Dendritic cell treated with granulocyte-macrophage colony-stimulating factor and Interleukin-4, amounts not matched to agents 40 ng/mL and 50 ng/mL, for 4 days (primary cell): Measurements from ENCODE around the gene LBHD2.

Experiments used
- H3K27ac Mint-ChIP-seq: one replicate; pipeline ENCODE4 v1.8.0; 2022; ENCODE audit warnings: mild to moderate bottlenecking, mixed read lengths
- H3K27me3 Mint-ChIP-seq: one replicate; pipeline ENCODE4 v1.8.0; 2022; ENCODE audit warnings: mild to moderate bottlenecking, mixed read lengths
- H3K36me3 Mint-ChIP-seq: one replicate; pipeline ENCODE4 v1.8.0; 2022; ENCODE audit warnings: low read depth, mixed read lengths
- H3K4me1 Mint-ChIP-seq: one replicate; pipeline ENCODE4 v1.8.0; 2022; ENCODE audit warnings: low read depth, mixed read lengths
- H3K4me3 Mint-ChIP-seq: one replicate; pipeline ENCODE4 v1.8.0; 2022; ENCODE audit warnings: mild to moderate bottlenecking, moderate library complexity, mixed read lengths
- H3K9me3 Mint-ChIP-seq: one replicate; pipeline ENCODE4 v1.8.0; 2022; ENCODE audit warnings: mixed read lengths
- intact Hi-C: fragments of 100-400 bp; cut with micrococcal nuclease; formaldehyde crosslinking; loops from one replicate; pipeline ENCODE4 v1.15.0; 2022

LBHD2 gene

DNA sequence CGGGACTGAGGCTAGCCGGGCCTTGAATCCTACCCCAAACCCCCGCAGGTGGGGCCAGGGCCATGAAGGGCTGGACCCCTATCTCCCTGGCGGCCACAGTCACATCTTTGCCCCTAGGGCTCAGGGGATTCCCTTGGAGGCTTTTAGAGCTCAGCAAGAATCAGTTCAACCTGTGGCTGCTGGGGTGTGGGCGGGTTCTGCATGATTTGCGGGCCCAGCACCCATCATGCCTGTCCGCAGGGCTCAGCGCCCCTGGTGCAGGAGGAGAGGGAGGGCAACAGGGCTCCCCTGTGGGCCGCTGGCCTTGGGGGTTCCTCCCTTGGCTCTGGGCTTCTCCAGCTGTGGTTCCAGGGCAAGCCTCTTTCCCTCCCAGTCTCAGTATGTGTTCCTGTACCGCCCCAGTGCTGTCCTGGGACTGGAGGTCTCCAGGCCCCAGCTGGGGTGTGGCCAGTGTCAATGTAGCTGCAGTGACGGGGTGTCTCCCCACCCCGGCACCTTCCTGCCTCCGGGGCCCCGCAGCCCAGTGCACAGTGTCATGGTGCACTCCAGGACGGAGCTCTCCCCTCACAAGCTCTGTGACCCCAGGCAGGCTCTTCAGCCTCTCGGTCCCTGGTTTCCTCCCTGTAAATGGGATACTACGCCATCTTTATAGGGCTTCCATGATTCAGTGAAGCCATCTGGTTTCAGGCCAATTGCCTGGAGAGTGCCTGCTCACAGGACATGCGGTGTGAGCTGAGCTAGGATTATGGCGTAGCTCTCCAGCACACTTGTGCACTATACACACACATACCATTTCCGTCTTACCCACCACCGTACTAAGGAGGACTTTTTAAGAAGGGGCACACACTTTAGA lies 9.9 kb upstream of the LBHD2 start:
- Mint-ChIP-seq H3K4me1 (peaks cover 57% of the 10 kb centered on the region), H3K4me3 (no peak overlapping the region), H3K27me3 (peaks cover 30% of the 10 kb centered on the region), H3K36me3 (no peaks in the 10 kb centered on the region), H3K27ac (peak overlapping the region; percentile 79), H3K9me3 (no peaks in the 10 kb centered on the region)
- intact Hi-C loops: no loop called here

DNA sequence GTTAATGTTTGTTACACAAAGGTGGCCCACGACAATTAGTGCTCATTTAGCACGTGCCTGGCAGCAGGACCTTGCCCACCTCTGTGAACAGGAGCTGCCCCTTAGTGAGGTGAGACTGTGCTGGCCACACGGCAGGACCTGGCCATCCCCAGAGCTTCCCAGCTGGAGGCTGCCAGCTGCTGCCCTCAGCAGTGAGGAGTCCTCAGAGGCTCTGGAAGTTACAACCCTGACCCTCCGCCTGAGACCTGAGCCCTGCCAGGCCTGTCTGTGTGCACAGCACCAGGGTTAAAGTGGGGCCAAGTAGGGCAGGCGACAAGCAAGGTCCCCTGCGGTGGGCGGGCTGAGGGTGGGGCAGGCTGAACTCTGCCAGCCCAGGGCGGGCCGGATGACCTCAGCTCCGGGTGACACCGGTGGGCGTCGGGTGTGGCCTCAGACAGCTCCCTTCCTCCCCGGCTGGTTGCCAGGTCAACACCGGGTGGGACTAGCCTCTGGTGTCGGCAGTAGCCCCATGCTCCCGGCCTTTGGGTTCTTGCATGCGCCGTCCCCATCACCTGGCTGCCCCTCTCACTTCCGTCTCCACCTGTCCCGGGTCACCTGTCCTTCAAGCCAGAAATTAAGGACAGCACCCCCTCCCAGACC lies 9.2 kb upstream of the LBHD2 start:
- H3K4me3 Mint-ChIP-seq: peak overlapping the region; percentile 72
- peak overlapping the region; percentile 79 for H3K27ac Mint-ChIP-seq
- H3K4me1 Mint-ChIP-seq: peaks cover 54% of the 10 kb centered on the region
- H3K9me3 Mint-ChIP-seq: no peaks in the 10 kb centered on the region
- H3K27me3 Mint-ChIP-seq: peaks cover 30% of the 10 kb centered on the region
- no peaks in the 10 kb centered on the region for H3K36me3 Mint-ChIP-seq
- intact Hi-C loops: no loop called here

DNA sequence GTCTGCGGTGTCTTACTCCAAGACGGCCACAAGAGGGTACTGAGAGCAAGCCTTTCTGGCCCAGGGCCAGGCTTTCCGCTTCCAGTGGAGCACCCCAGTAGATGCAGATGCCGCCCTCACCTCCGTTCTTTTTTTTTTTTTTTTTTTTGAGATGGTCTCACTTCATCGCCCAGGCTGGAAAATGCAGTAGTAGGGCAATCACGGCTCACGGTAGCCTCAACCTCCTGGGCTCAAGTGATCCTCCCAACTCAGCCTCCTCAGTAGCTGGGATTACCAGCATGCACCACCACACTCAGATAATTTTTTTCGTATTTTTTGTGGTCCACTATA lies 5.6 kb upstream of the LBHD2 start:
- no peaks in the 10 kb centered on the region for H3K36me3 Mint-ChIP-seq

DNA sequence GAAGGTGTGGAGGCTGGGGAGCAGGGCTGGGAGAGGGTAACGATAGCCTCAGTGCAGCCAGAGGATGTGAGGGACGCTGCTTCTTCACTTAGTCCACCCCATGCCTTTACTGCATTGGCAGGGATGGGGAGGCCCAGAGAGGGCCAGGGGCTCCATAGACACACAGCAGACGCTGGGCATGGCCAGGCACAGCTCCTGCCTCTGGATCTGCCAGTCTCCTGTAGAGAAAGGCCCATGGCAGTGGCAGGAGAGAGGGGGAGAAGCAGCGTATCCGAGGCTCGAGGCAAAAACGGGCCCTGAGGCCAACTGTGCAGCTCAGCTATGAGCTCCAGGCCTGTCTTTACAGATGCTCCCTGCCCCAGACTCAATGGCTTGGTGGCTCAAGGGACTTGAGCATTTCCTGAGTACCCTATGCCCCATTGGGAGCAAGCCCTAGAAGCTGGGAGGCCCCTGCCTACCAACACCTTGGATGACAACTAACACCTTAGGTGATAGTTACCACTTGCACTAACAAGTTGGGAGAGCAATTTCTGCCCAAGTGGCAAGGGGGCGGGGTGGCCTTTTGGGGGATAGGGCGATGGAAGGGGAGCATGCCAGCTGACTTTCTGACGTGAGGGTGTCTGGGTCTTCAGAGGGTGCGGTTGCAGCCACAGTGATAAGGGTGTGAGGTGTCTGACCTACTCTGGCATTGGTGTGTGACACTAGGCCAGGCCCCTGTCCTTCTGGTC lies 5.0 kb upstream of the LBHD2 start:
- no peak overlapping the region for H3K27ac Mint-ChIP-seq

More for the DNA sequence above, 5.6 kb upstream of the LBHD2 start:
- intact Hi-C loops: loop anchor here (1.0 kb wide), 2 partner anchors 107 to 214 kb away; no protein-coding TSS in a partner anchor
- H3K4me3 Mint-ChIP-seq: no peak overlapping the region
- H3K27me3 Mint-ChIP-seq: peaks cover 16% of the 10 kb centered on the region
- no peaks in the 10 kb centered on the region for H3K9me3 Mint-ChIP-seq
- H3K4me1 Mint-ChIP-seq: peaks cover 21% of the 10 kb centered on the region
- H3K27ac Mint-ChIP-seq: no peak overlapping the region

DNA sequence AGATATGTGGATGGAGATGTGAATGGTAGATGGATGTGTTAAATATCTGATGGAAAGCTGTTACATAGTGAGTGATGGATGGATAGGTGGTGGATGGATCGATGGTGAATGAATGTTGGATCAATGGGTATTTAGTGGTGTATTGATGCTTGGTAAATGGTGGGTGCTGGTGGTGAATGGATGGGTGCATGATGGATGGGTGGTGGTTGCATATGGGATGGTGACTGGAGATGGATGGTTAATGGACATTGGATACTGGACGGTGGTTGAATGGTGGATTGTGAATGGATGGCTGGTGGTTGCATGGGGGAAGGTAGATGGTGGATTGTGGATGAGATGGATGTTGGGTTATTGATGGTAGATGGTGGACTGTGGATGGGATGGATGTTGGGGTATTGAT lies 2.1 kb upstream of the LBHD2 start:
- Mint-ChIP-seq H3K4me1 (no peaks in the 10 kb centered on the region), H3K4me3 (no peak overlapping the region), H3K36me3 (no peaks in the 10 kb centered on the region), H3K9me3 (no peaks in the 10 kb centered on the region), H3K27ac (no peak overlapping the region), H3K27me3 (peaks cover 34% of the 10 kb centered on the region)
- intact Hi-C loops: no loop called here

More for the DNA sequence above, 5.0 kb upstream of the LBHD2 start:
- peaks cover 17% of the 10 kb centered on the region for H3K27me3 Mint-ChIP-seq
- H3K4me3 Mint-ChIP-seq: no peak overlapping the region
- H3K9me3 Mint-ChIP-seq: no peaks in the 10 kb centered on the region
- intact Hi-C loops: loop anchor here (1.0 kb wide), 2 partner anchors 106 to 213 kb away; no protein-coding TSS in a partner anchor
- peaks cover 14% of the 10 kb centered on the region for H3K4me1 Mint-ChIP-seq
- no peaks in the 10 kb centered on the region for H3K36me3 Mint-ChIP-seq

DNA sequence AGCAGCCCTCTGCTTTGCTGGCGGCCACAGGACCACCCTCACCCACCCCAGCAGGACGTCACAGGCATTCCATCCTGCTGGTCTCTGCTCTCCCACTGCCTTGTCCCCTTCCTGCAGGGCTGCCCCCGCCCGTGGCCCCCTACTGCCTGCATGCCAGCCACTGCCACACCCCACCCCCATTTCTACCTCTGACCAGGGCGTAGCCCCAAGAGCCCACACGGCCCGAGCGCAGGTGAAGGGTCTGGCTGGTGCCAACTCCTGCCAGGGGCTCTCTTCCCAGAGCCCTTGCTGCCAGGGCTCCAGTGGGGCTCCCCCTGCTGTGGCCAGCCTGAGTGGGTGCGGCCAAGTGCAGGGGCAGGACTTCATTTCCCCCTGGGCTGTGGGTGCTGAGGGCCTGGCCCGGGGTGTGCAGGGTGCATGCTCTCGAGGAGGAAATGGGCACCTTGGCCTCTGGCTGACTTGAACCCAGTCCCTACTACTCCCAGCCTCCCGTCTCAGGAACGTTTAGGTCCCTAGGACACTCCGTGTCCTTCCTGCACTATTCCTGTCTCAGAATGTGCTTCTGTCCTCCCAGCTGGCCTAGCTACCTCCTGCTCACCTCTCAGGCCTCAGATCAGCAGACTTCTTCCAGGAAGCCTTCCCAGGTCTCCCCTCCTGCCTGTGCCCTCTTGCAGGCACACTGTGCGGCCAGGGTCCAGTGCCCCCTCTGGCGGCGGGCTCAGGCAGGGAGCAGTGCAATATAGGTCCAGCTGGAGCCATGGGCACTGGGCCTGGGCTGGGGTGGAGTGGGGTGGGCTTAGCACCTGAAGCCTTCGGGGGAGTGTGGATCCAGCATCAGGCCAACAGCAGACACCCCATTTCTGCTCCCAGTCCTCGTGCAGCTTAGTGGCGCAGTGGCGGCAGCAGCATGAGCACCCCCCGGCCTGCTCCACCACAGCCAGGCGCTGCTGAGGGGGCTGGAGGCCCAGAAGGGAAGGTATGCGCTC lies 1.4 kb downstream of the LBHD2 start:
- peaks cover 43% of the 10 kb centered on the region for H3K27me3 Mint-ChIP-seq
- H3K9me3 Mint-ChIP-seq: no peaks in the 10 kb centered on the region
- H3K27ac Mint-ChIP-seq: no peak overlapping the region
- intact Hi-C loops: no loop called here
- no peak overlapping the region for H3K4me3 Mint-ChIP-seq
- peaks cover 5% of the 10 kb centered on the region for H3K4me1 Mint-ChIP-seq
- no peaks in the 10 kb centered on the region for H3K36me3 Mint-ChIP-seq

DNA sequence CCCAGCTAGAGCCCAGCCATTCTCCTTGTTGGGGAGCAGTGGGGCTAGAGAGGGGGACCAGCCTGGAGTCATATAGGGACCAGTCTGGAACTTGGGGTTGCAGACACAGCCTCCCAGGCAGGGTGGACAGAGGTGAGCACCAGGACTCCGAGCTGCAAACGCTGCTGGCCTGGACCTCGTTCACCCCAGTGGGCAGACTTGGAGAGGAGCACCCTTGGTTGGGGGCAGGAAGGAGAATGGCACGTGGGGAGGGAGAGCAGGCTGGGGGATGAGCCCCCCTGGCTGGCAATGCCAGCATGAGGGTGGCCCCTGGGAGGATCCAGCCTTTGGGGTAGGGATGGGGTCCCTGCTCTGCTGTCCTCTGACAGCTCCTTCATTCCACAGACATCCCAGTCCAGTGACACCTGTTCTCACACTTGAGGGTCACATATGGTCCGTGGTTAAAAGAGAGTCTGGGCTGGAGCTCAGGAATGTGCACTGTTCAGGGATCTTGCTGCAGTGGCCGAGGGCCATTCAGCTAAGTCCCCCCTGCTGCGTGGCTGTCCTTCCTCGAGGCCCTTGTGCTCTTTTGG lies 2.8 kb downstream of the LBHD2 start:
- Mint-ChIP-seq H3K9me3 (no peaks in the 10 kb centered on the region), H3K36me3 (no peaks in the 10 kb centered on the region), H3K27me3 (peaks cover 52% of the 10 kb centered on the region)

DNA sequence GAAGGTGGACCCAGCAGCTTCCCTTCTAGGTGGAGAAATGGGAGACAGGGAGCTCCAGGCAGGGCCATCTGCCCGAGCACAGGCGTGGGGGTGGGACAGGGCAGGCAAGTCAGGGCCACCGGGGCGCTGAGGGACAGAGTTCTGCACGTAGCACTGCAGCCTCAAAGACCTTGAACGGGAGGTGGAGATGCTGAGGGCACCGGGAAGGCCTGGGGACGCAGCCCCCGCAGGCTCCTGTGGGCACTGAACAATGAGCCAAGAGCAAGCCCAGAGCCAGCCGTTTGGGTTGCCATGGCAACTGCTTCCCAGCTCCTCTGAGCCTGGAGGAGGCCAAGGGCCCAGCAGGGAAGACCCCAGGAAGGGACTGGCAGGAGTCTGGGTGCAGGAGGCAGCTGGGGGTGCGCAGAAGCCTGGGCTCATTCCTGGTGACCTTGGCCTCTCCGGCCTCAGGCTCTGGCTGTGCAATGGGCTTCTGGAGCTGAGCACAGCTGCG lies 3.4 kb downstream of the LBHD2 start:
- no peak overlapping the region for H3K27ac Mint-ChIP-seq
- intact Hi-C loops: no loop called here
- no peaks in the 10 kb centered on the region for H3K9me3 Mint-ChIP-seq
- no peak overlapping the region for H3K4me3 Mint-ChIP-seq
- H3K36me3 Mint-ChIP-seq: no peaks in the 10 kb centered on the region
- peaks cover 16% of the 10 kb centered on the region for H3K4me1 Mint-ChIP-seq
- H3K27me3 Mint-ChIP-seq: peaks cover 55% of the 10 kb centered on the region

More for the DNA sequence above, 2.8 kb downstream of the LBHD2 start:
- H3K27ac Mint-ChIP-seq: no peak overlapping the region
- intact Hi-C loops: no loop called here
- no peak overlapping the region for H3K4me3 Mint-ChIP-seq
- peaks cover 13% of the 10 kb centered on the region for H3K4me1 Mint-ChIP-seq

DNA sequence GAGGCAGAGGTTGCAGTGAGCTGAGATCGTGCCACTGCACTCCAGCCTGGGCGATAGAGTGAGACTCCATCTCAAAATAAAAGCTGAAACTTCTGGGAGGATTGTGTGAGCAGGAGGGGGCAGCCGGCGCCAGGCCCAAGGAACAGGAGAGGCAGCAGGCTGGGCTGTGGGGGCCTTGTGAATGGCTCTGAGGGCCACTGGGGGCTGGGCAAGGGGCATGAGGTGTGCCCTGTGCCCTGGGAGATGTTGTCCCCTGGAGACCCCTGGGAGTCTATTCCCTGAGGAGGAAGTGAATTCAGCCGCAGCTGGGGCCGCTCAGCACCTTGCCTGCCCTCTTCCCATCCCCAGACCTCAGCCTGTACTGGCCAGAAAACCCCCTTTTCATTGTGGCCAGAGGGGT lies 4.9 kb downstream of the LBHD2 start:
- Mint-ChIP-seq H3K27ac (no peak overlapping the region), H3K4me3 (no peak overlapping the region)
- intact Hi-C loops: no loop called here

DNA sequence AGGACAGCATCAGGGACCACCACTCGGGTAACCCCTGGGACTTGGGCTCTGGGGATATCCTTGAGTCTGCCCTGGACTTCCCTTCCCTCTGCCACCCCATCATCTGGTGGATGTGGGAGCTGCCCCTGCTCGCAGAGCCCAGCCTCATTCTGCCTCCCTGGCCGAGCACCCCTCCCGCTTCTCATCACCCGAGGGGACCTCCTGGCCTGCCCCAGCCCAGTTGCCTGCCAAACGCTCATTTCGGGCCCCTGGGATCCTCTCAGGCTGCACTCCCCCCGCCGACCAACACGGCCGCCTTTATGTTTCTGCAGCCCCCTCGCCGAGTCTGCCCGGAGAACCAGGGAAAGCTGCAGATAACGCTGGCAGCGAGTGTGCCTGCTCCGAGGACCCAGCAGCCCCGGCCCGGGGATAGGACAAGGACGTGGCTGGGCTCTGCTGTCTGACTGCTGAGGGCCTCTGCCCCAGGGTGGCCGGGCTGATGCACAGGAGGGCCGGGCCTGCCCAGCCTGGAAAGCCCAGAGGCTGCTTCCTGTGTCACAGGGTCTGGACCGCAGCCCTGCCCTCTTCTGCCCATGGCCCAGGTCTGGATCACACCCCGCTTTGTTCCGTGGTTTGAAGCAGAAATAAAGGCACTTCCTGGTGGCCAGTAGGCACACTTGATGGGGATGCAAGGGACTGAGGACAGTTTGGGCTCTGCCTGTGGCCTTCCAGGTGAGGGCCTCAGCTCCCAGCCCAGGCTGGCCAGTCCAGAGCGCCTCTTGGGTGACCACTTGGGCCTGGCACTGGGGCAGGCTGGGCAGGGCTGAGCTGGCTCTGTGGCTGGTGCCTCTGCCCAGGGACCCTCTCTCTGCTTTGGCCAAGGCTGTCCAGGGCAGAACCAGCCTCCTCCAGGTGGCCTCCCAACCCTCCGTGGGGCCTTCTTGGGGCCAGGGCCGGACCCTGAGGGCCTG lies 5.7 kb downstream of the LBHD2 start:
- H3K9me3 Mint-ChIP-seq: no peaks in the 10 kb centered on the region
- no peak overlapping the region for H3K27ac Mint-ChIP-seq
- no peak overlapping the region for H3K4me3 Mint-ChIP-seq
- H3K27me3 Mint-ChIP-seq: peaks cover 51% of the 10 kb centered on the region
- no peaks in the 10 kb centered on the region for H3K36me3 Mint-ChIP-seq
- H3K4me1 Mint-ChIP-seq: peaks cover 26% of the 10 kb centered on the region
- intact Hi-C loops: no loop called here

More for the DNA sequence above, 4.9 kb downstream of the LBHD2 start:
- H3K9me3 Mint-ChIP-seq: no peaks in the 10 kb centered on the region
- peaks cover 52% of the 10 kb centered on the region for H3K27me3 Mint-ChIP-seq
- H3K4me1 Mint-ChIP-seq: peaks cover 19% of the 10 kb centered on the region
- no peaks in the 10 kb centered on the region for H3K36me3 Mint-ChIP-seq

DNA sequence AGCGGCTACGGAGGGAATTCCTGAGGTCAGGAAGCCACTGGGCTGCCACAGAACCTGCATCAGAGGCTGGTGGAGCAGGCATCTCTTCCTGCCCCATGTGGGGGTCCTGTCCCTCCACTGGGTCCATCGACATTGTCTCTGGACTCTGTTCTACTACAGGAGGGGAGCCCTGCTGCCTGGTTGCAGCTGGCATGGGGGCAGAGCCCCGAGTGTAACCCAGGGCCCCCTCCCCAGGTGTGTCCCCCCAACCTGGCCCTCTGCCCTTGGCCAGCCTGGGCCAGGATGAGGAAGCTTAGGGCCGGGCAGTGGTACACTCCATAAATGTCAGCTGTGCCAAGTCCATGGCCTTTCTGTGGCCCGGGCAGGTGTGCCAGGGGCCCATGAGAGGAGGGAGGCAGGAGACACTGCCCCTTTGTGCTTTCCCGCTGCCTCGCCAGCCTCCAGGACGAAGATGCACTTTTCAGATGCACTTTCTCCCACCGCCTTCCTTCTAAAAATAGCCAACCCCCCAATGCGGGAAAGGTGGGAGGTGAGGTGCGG lies 6.5 kb downstream of the LBHD2 start:
- intact Hi-C loops: no loop called here
- H3K27me3 Mint-ChIP-seq: peaks cover 44% of the 10 kb centered on the region
- H3K4me1 Mint-ChIP-seq: peaks cover 29% of the 10 kb centered on the region
- H3K4me3 Mint-ChIP-seq: peak overlapping the region; percentile 56
- no peaks in the 10 kb centered on the region for H3K36me3 Mint-ChIP-seq
- no peak overlapping the region for H3K27ac Mint-ChIP-seq
- no peaks in the 10 kb centered on the region for H3K9me3 Mint-ChIP-seq
